ENCODE data around the gene UNK. TPM values are rescaled to one million over a fixed set of nuclear protein-coding genes. Genes with fewer than 3 reads are reported as not detected.

UNK gene
- total and polyA plus RNA-seq, 9 of the 15 experiments (the other 6 are each of a cell fraction or from before 2014, with no cell fraction given): 12.8 to 38.6 (median 24.8) TPM

- TF ChIP-seq RAD21 (CRISPR knock-in tag; conservative IDR thresholded peaks at IDR 0.05 in 1 of 2, IDR thresholded peaks at IDR 0.05 in 1 of 2): peak in 1 of 2 experiments; percentile 54; a peak in 2 of 4 replicates
- 0 out of 2 replicates have a peak, but pooled peaks have one; percentile 25 for TF ChIP-seq SRSF1 (IDR thresholded peaks at IDR 0.05; ENCODE audit: low read depth, low read length)
- TF ChIP-seq U2AF1 (optimal IDR thresholded peaks at IDR 0.05; ENCODE audit: low read depth, low read length): no peak
- TF ChIP-seq RBM22 (IDR thresholded peaks at IDR 0.05; ENCODE audit: low read depth, low read length, poor library complexity, severe bottlenecking): peak; percentile 29
- TF ChIP-seq ZBTB7A (IDR thresholded peaks at IDR 0.05; ENCODE audit: borderline replicate concordance, control insufficient read depth, low read depth, low read length): peak; percentile 20; the same call in 1 of the 2 replicates
- TF ChIP-seq ZKSCAN1 (IDR thresholded peaks at IDR 0.05; ENCODE audit: low read depth, low read length): no peak
- TF ChIP-seq REST (IDR thresholded peaks at IDR 0.05; ENCODE audit: borderline replicate concordance): peak; percentile 27; the same call in 1 of the 2 replicates
- TF ChIP-seq REST (CRISPR knock-in tag; IDR thresholded peaks at IDR 0.05; ENCODE audit: low read depth): no peak
- TF ChIP-seq HDGF (IDR thresholded peaks at IDR 0.05): 0 out of 2 replicates have a peak, but pooled peaks have one; percentile 50
- no peak for TF ChIP-seq HMBOX1 (IDR thresholded peaks at IDR 0.05)
- TF ChIP-seq ZNF431 (CRISPR knock-in tag; IDR thresholded peaks at IDR 0.05): no peak
- no peak for TF ChIP-seq TCFL5 (CRISPR knock-in tag; conservative IDR thresholded peaks at IDR 0.05)
- TF ChIP-seq PPARD (CRISPR knock-in tag; IDR thresholded peaks at IDR 0.05): no peak
- TF ChIP-seq RBFOX2 (IDR thresholded peaks at IDR 0.05; ENCODE audit: low read depth, low read length): peak; percentile 44; the same call in 1 of the 2 replicates
- TF ChIP-seq NR1H2 (CRISPR knock-in tag; IDR thresholded peaks at IDR 0.05): no peak
- TF ChIP-seq ZFP30 (CRISPR knock-in tag; IDR thresholded peaks at IDR 0.05; ENCODE audit: borderline replicate concordance): no peak
- TF ChIP-seq ILF3 (IDR thresholded peaks at IDR 0.05; ENCODE audit: borderline replicate concordance): no peak
- TF ChIP-seq DNMT1 (IDR thresholded peaks at IDR 0.05): no peak
- no peak for TF ChIP-seq ZNF57 (CRISPR knock-in tag; IDR thresholded peaks at IDR 0.05)
- TF ChIP-seq SRSF9 (IDR thresholded peaks at IDR 0.05; ENCODE audit: borderline replicate concordance, low read depth, low read length): no peak
These were observed 42.9 kb downstream of the UNK start (continued) for GRCh38 chr17:75827308-75828075.
